ENCODE data around the gene MTFP1. TPM values are rescaled to one million over a fixed set of nuclear protein-coding genes. Genes with fewer than 3 reads are reported as not detected.
"Not testable (repeated sequence)": the region's sequence is repeated elsewhere in the genome, so short reads cannot be mapped to it uniquely, and the experiment has no call there.

The MTFP1 gene
- total RNA-seq, 1 donor from 2014 or later = 26.5 TPM

DNA sequence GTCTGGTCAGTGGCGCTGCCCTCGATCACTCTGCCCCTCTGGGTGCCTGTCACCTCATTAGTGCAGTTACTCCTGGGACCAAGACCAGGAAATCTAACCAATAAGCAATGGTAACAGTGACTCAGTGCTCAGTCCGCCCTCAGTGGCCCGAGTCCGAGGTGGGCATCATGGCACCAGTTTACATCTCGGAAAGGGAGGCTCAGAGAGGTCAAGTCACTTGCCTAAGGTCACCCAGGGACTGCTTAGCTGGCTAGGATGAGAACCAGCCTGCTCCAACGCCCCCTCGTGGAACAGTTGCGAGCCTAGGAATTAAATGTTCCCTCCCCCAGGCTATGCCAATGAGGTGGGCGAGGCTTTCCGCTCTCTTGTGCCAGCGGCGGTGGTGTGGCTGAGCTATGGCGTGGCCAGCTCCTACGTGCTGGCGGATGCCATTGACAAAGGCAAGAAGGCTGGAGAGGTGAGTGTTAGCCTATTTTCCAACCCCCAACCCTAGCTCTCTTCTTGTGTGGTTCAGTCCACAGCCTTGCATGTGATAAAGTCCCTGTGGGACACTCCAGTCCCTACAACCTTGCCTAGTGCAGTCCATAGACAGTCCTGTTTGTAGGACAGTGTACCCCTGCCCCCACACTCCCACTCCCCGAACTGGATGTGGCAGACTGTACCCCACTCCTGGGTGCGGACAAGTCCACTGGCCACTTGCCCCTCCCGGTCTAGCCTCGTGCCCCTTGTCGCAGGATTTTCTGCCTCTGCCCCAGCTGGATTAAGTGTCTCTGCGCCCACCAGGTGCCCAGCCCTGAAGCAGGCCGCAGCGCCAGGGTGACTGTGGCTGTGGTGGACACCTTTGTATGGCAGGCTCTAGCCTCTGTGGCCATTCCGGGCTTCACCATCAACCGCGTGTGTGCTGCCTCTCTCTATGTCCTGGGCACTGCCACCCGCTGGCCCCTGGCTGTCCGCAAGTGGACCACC, 1.1 kb downstream of the MTFP1 start:
- DNase-seq (ENCODE audit: low read depth) = peak; percentile 88

DNA sequence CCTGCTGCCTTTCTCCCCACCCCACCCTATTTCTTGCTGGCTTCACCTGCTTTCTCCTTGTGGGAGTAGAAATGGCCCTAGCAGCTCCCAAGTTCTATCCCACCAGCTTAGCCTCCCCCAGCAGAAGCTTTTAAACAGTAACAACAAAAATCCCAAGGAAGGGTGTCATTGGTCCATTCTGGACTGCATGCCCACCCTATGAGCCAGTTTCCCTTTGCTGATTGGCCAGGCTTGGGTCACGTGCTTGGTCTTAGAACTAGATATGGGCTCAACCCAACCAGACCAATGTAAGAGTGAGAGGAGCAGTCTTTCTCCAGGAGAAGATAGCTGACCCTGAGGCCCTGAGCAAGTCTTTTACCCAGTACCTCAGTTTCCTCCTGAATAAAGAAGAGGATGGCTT, 2.3 kb downstream of the MTFP1 start:
- DNase-seq (ENCODE audit: low read depth) = no peak

DNA sequence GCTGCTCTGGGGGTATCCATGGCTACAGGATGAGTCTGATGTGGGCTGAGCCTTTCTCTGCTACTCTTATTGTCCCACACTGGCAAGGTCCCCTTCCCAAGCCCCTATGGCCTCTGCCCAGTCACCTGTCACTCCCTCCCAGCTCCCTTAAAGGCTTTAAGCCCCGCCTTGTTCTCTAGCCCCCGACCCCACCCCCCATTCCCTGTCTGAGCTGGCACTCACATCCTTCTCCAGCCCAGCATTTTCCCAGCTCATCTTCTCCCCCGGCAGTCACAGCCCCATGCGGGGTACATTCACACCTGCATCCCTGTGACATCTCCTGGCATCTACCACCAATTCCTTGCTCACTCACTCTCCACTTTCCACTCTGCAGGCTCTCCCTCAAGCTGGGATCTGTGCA, 4.3 kb downstream of the MTFP1 start:
- no peak for DNase-seq (ENCODE audit: low read depth)

DNA sequence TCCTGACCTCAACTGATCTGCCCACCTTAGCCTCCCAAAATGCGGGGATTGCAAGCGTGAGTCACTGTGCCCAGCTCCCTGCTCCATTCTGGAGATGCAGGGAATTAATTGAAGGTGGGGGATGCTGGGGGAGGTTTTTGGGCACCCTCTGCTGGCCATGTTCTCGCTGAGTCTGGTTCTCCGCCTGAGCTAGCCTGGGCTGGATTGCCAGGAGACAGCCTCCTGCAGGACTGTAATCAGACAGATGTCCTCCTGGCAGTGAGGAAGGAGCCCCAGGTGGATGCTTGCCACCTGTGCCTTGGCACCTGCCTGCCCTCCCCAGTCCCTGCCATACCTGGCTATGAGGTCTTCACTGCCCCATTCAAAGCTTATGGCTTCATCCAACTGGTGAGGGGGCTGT, 5.4 kb downstream of the MTFP1 start:
- no peak for DNase-seq (ENCODE audit: low read depth)

DNA sequence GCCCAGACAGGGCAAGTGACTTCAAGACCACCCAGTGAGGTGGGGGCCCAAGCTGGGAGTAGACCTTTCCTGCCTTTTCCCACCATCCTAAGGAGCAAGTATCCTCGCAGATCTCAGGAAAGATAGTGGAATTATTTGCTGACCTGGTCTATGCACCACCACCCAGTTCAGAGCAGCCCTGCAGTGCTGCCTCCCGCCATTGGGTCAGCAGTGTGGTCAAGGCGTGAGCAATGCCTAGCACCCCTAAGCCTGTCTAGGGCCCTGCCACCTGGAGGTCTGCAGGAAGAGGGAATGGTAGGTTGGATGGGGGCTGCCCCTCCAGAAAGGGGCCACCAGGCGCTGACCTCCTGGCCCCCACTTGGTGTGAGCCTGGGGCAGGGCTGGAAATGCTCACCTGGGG, 6.5 kb downstream of the MTFP1 start:
- no peak for DNase-seq (ENCODE audit: low read depth)

DNA sequence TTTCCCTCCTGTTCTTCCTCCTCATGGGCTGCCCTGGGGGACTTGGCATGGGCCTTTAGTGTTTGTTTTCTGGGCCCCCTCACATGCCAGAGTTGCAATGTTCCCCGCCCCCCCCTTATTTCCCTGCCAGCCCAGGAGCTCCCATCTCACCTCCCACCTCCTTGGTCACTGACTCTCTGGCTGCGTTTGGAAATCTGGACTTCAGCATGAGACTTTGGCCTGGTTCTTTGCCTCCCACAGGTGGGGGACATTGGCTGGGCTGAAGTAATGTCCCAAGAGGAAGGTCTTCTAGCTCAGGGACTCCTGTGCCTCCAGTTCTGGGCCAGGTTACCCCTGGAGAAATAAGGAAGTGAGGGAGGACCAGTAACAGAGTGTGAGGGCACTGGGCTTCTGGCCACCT, 7.0 kb downstream of the MTFP1 start:
- DNase-seq (ENCODE audit: low read depth) = no peak

DNA sequence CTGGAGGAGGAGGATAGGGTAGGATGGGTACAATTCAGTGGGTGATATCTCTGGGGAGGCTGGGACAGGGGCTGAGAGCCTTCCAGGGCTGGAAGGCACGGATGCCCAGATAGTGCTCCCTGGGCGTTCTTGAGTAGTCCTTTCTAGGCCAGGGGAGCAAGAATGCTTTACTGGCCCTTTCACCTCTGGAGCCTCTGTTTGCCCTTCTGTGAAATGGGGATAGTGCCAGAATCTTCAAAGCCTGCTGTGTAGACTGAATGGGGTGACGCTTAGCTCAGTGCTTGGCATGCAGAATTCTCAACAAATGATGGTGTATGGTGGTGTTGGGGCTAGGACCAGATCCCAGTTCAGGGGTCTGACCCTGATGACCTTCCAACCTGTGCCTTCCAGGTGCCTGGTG, 7.7 kb downstream of the MTFP1 start:
- no peak for DNase-seq (ENCODE audit: low read depth)

DNA sequence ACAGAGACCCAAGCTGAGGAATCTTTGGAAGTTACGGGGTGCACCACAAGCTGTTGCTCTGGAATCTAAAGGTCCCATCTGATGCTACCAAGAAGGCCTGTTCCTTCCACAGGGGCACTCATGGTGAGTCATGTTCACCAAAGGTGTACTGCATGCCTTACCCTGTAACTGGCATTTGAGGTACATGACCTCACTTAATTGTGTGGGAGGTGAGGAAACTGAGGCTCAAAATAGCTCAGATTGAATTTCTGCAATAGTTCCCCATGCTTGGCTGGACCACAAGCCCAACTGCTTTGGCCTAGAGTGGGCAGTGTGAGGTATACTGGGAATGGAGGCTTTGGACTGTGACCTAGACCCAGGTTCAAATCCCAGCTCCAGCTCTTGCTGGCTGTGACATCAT, 8.2 kb downstream of the MTFP1 start:
- peak; percentile 61 for DNase-seq (ENCODE audit: low read depth)

DNA sequence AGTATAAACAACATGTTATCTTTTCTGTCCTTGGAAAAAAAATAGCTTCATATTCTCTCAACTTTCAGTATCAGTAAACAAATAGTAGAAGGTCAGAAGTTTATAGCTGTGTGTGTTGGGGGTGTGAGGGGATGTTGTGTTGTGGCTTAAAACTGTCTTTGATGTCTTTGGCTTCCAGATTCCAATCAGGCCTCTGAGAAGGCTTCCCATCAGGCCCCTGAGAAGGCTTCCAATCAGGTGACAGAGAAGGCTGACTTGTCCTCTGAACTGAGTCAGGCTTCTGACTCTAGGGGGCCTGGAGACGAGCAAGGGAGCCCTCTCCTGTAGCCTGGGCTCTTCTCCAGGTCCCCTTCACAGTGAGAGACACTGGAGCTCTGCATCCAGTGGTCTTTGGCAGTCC, 9.3 kb downstream of the MTFP1 start:
- DNase-seq (ENCODE audit: low read depth) = no peak

DNA sequence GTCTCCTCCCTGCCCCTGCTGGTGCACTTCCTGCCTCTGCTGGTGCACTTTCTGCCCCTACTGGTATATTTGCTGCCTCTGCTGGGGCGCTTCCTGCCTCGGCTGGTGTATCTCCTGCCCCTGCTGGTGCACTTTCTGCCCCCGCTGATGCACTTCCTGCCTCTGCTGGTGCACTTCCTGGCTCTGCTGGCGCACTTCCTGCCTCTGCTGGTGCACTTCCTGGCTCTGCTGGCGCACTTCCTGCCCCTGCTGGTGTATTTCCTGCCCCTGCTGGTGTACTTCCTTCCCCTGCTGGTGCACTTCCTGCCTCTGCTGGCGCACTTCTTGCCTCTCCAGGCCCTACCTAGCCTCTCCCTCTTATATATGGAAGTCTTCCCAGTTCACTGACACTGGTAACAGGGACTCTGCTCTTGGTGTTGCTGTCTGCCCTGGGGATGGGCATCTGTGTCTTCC, 10.1 kb downstream of the MTFP1 start:
- DNase-seq (ENCODE audit: low read depth) = no peak

DNA sequence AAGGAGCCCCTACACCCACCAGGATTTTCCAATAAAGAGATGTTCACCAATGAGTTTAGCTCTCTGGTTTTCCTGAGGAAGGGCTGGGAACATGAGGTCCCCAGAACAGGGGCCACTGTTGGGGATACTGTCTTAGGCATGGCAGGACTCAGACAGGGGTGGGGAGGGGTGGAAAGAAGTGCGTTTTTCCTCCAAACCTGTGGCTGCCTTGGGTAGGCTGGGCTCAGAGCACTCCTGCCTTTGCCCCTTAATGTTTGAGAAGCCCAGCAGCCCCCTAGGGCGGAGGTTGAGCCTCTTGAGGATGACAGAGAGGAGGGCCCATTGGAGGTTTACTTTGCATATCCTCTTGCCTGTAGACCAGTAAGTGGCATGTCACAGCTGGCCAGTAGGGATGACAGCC, 10.6 kb downstream of the MTFP1 start:
- DNase-seq (ENCODE audit: low read depth) = no peak

DNA sequence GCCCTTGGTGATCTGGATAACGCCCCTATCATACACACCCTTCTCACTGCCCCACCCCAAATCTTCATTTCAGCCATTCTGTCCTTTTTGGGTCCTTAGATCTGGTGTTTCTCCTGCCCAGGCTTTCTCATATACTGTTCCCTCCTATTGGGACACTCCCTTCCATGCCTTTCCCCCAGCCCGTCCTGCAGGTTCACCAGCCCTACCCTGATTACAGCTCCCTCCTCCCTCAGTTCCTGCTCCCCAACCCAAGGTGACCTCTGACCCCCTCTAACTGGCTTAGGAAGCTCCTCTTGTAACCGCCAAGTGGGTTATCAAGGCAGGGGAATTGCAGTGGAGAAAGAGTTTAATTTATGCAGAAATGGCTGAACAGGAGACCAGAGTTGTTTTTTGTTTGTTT, 13.0 kb downstream of the MTFP1 start:
- DNase-seq (ENCODE audit: low read depth) = no peak

DNA sequence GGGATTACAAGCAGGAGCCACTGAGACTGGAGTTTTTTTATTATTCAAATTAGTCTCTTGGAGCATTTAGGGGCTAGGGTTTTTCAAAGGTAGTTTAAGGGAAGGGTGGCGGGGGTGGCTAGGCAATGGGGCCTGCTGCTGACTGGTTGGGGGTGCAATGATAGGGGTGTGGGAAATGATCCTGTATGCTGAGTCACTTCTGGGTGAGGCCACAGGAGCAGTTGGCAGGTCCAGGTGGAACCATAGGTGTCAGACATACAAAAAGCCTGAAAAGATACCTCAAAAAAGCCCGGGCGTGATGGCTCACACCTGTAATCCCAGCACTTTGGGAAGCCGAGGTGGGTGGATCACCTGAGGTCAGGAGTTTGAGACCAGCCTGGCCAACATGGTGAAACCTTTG, 13.7 kb downstream of the MTFP1 start:
- DNase-seq (ENCODE audit: low read depth) = no peak

DNA sequence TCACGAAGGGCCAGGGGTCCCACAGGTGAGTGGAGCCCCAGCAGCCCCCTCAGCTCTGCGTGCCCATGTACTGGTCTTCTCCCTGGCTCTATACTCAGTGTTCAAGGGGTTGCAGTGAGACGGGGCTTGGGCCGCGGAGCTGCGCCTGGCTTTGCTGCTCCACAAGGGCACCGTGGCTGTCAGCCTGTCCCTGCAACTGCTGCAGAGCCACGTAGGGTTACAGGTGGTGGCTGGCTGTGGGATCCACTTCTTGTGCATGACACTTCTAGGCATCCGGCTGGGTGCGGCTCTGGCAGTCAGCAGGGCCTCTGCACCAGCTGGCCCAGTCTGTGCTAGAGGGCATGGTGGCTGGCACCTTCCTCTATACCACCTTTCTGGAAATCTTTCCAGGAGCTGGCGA, 14.3 kb downstream of the MTFP1 start:
- no peak for DNase-seq (ENCODE audit: low read depth)

DNA sequence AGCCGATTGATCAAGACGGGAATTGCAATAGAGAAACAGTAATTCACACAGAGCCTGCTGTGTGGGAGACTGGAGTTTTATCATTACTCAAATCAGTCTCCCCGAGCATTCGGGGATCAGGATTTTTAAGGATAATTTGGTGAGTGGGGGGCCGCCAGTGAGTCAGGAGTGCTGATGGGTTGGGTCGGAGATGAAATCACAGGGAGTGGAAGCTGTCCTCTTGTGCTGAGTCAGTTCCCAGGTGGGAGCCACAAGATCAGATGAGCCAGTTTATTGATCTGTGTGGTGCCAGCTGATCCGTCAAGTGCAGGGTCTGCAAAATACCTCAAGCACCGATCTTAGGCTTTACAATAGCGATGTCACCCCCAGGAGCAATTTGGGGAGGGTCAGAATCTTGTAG, 15.5 kb downstream of the MTFP1 start:
- DNase-seq (ENCODE audit: low read depth) = no peak

DNA sequence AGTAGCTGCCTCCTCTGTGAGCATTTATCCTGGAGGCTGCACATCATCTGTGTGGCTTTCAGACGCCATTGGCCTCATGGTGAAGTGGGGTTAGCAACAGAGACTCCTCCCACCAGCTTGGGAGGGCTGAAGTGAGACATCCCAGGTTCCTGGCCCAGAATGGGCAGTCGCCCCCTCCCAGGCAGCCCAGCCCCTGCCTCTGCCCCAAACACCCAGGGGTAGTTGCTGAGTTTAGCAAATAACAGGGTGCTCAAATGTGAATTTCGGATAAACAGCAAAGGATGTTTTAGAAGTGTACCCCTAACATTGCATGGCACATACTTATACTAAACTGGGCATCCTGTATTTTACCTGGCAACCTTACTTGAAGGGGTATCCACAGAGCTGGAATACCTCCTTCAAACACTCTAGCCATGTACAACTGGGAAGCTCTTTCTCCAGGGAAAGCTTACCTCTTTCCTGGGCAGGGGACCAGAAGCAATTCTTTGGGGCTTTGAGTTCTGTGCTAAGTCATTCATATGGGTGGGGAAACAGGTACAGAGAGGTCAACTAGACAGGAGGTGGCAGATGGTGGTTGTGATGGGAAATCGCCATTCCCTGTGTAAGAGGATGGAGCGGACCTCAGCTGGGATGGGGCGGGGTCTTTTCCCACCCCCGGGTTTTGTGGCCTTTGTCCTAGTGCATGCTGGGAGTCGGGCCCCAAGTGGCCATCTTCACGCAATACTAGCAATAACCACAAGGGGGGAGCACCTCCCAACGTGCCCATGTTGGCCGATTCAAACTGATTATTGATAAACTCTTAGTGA, 19.3 kb downstream of the MTFP1 start:
- peak; percentile 46 for DNase-seq (ENCODE audit: low read depth)

DNA sequence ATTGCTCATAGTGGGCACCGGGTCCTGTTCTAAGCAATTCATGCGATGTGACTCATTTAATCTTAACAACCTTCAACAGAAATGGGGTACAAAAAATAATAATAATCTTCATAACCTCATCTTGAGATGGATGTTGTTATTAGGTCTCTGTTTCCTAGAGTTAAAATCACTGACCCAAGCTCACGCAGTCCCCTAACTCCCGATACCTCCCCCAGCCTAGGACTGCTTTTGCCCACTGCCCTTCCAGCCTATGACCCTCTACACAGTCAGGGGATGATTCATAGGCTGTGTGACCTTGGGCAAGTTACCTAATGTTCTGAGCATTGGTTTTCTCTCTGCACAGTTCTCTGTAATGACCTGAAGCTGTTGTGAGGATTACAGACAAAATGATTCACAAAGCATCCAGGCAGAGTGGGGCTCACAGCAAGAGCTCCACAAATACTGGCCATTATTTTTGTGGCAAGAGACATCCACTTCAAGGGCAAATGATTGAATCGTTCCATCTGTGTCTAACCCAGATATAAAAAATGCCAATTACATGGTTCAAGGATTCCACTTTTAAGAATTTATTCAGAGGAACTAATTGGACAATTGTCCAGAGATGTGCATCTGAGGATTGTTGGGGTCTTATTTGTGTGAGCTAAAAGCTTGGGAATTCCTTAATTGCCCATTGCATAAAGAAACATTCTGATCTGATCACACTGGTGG, 20.0 kb downstream of the MTFP1 start:
- peak; percentile 38 for DNase-seq (ENCODE audit: low read depth)

DNA sequence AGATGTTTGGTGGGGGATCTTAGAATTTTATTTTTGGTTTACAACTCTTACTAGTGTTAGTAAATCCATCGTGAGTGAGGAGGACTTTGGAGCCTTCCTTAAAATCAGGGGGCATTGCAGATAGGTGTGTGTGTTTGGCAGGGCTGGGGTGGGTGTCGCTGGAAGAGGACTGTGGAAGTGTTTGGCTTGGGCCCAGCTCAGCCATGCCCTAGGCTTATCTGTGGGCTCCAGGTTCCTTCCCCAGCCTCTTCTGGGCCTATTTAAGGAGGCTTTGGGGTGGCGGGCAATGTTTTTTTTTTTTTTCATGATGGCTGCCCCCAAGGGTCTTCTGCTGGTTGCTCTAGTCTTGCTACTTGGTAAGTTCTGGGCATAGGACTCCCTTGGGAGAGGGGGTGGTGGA, 22.1 kb downstream of the MTFP1 start:
- no peak for DNase-seq (ENCODE audit: low read depth)

DNA sequence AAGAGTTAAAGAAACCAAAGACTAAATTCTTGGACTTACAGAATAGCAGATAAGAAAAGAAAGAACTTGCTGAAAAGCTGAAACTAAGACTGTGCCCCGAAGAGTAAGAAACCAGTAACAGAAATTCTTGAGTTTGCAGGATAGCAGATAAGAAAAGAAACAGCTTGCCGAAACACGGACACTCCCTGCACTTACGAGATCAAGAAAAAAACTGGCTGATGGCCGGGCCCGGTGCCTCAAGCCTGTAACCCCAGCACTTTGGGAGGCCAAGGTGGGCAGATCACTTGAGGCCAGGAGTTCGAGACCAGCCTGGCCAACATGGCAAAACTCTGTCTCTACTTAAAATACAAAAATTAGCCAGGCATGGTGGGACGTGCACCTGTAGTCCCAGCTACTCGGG, 25.9 kb downstream of the MTFP1 start:
- not testable (repeated sequence) for DNase-seq (ENCODE audit: low read depth)

DNA sequence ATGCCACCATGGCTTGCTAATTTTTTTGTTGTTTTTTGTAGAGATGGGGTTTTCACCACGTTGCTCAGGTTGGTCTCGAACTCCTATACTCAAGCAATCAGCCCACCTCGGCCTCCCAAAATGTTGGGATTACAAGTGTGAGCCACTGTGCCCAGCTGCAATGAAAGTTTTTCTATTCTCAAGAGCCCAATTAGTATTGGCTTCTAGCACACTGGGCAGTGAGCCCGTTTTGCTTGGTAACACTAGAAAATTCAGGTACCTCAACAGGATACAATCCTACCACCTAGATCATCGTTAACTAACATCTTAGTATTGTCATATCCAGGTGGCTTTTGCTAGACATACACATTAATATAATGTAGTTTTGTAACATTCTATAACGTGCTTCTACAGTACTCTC, 27.3 kb downstream of the MTFP1 start:
- DNase-seq (ENCODE audit: low read depth) = no peak

DNA sequence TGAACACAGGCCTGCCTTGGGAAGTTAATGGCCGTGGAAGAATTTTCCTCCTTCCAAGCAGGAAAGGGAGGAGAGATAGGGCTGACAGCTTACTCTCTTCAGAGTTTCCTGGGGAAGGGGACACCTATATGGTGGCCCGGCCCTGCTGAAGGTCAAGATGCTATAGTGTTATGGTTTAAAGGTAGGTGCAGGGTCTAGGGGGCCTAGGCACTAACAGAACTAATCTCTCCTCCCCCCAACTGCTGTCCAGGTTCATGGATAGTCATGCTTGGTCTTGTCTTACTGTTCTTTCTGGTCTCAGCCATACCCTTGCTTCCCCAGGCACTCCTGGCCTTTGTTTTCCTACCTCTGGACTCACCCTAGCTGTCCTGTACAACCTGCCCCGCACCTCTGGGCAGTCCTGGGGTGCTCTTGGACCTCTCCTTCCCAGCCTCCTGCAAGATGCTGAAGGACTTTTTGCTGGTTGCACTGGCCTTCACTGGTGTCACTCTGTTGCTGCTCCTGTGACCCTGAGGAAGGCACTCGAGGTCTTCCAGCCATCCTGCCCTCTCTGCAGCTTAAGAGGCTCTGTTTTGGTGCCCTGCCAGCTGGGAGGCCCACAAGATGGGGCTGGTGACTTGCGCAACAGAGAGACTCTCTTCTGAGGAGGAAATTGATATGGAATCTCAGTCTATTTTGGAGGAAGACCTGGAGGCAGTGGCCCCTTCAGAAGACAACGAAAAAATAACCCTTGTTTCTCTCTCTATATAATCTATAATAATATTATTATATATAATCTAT, 28.4 kb downstream of the MTFP1 start:
- DNase-seq (ENCODE audit: low read depth) = peak; percentile 30

All from renal cortical epithelial cell (primary cell).